CD4-positive, alpha-beta T cell treated with Interleukin-17A for 4 hours (primary cell): Measurements from ENCODE around the gene PAPSS2.

Source experiments
- DNase-seq: peaks from one replicate; pipeline ENCODE4 v3.0.0-alpha.2; 2020; ENCODE audit warnings: mixed read lengths

Gene PAPSS2

GRCh38 chr10:87753995-87754866 lies 94.6 kb downstream of the PAPSS2 start:
- no peak for DNase-seq

- DNase-seq, result no peak
These were observed 98.0 kb downstream of the PAPSS2 start for GRCh38 chr10:87757685-87758084.

- no peak for DNase-seq
These were observed 99.9 kb downstream of the PAPSS2 start for GRCh38 chr10:87759551-87759950.

DNA sequence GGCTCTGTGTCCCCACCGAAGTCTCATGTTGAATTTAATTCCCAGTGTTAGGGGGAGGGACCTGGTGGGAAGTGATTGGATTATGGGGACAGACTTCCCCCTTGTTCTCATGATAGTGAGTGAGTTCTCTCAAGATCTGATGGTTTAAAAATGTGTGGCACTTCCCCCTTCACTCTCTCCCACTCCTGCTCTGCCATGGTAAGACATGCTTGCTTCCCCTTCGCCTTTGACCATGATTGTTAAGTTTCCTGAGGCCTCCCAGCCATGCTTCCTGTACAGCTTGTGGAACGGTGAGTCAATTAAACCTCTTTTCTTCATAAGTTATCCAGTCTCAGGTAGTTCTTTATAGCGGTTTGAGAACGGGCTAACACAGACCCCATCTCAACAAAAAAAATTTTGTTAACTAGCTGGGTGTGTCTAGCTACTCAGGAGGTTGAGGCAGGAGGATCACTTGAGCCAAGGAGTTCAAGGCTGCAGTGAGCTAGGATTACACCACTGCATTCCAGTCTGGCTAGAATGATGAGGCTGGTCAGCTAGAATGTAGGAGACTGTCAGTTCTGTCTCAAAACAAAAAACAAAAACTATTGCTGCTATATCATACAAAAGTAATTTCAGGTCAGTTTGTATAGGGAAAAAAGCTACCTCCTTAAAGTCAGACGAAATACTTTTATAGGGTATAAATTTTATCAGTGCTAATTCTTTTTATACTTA lies 100.7 kb downstream of the PAPSS2 start:
- DNase-seq, result no peak

- no peak for DNase-seq
These were observed 101.5 kb downstream of the PAPSS2 start for GRCh38 chr10:87761153-87761552.

GRCh38 chr10:87761892-87762291 lies 102.2 kb downstream of the PAPSS2 start:
- DNase-seq, result peak; percentile 7

- no peak for DNase-seq
These were observed 103.6 kb downstream of the PAPSS2 start for GRCh38 chr10:87763086-87763861.

GRCh38 chr10:87764072-87764934 lies 104.6 kb downstream of the PAPSS2 start:
- DNase-seq, result no peak

DNA sequence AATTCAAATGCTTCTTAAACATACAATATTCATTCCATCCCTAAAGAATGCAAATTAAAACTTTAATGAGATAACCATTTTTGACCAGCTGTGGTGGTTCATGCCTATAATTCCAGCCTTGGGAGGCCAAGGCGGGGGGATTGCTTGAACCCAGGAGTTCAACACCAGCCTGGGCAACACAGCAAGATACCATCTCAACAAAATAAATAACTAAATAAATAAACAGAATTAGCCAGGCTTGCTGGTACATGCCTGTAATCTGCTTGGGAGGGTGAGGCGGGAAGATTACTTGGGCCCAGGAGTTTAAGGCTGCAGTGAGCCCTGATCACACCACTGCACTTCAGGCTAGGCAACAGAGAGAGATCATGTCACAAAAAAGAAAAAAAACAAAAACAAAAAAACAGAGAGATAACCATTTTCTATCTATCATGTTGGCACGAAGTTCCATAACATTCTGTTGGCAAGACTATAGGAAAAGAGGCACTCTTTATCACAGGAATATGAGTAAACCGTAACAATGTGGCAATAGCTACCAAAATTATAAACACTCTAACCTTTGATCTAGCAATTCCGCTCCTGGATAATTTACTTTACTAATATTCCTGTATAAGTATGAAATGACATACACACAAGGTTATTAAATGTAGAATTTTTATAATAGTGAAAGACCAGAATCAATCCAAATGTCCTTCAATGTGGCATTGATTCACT lies 106.1 kb downstream of the PAPSS2 start:
- DNase-seq, result no peak

DNA sequence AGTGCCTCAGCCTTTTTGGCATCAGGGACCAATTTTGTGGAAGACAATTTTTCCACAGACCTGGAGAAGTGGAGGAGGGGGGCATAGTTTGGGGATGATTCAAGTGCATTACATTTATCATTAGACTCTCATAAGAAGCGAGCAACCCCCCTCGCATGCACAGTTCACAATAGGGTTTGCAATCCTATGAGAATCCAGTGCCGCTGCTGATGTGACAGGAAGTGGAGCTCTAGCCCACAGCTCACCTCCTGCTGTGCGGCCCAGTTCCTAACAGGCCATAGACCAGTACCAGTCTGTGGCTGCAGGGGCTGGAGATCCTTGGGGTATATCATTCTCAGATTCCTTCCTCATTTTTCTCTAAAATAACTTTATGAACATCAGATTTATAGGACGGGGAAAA lies 107.6 kb downstream of the PAPSS2 start:
- DNase-seq, result no peak

DNA sequence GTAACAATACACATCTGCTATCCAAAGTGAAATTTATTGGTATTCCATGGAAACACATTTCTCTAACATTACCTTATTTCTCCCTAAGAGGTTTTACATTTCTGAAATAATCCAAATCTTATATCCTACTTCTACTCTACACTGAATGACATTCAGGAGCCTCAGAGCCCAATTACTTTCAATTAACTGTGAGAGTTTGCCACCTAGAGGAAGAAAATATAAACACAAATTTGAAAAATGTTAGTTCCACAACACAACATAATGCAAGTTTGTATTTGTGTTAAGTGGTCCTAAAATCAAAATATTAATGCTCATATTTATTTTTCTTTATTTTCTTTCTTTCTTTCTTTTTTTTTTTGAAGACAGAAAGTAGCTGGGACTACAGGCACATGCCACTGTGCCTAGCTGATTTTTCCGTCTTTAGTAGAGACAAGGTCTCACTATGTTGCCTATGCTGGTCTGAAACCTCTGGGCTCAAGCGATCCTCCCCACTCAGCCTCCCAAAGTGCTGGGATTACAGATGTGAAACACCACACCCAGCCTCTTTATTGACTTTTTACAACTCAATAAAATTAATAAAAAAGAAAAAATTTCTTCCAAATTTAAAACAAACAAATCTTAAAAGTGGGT lies 112.3 kb downstream of the PAPSS2 start:
- DNase-seq, result no peak

- no peak for DNase-seq
These were observed 116.1 kb downstream of the PAPSS2 start for GRCh38 chr10:87775766-87776165.

DNA sequence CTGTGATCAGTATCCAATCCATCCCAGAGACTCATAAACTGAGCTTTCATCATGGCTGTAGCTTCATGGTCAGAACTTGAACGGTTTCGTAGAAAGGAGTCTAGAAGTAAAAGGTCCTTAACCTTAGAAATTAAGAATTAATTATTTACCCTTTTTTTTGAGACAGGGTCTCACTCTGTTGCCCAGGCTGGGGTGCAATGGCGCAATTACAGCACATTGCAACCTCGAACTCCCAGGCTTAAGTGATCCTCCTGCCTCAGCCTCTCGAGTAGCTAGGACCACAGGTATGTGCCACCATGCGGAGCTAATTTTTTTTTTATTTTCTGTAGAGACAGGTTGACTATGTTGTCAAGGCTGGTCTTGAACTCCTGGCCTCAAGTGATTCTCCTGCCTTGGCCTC lies 116.7 kb downstream of the PAPSS2 start:
- DNase-seq, result no peak

GRCh38 chr10:87781545-87781944 lies 121.9 kb downstream of the PAPSS2 start:
- no peak for DNase-seq

GRCh38 chr10:87782721-87783120 lies 123.0 kb downstream of the PAPSS2 start:
- DNase-seq, result no peak

- DNase-seq, result no peak
These were observed 126.7 kb downstream of the PAPSS2 start for GRCh38 chr10:87786421-87786820.

DNA sequence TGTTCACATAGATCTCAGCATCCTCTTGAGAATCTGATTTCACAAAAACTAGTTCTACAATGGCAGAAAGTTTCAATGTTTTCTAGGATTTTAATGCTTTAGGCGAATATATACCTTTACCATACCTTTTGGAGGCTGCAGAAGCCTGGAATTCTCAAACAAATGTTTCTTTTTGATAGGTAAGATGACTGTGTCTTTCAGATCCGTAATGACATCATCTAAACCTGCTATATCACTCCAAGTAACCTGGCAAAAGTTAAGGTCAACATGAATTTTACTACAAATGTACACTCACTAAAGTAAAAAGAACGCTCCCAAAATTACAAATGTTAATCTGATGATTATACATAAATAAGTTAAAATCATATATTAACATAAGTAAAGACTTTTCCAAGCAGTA lies 130.5 kb downstream of the PAPSS2 start:
- DNase-seq, result no peak

DNA sequence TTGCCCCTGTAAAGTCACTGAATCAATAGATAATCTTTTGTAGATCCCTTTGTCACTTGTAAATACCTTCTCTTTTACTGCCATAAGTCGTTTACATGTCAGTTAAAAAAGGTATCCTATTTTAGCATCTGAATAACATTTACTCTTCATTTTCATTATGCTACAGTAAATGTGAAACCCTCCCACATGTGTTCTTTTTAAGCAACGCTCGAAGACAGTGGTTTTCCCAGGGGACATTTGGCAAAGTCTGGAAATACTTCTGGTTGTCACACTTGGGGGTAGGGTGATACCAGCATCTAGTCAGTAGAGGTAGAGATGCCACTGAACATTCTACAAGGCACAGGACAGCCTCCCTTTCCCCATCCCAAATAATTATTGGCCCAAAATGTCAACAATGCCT lies 134.6 kb downstream of the PAPSS2 start:
- DNase-seq, result no peak
